Kidney (tissue), 14 donors: ENCODE results near the gene IGSF9. TPM values are rescaled to one million over a fixed set of nuclear protein-coding genes. Genes with fewer than 3 reads are reported as not detected.

Experiments
- DNase-seq, 5 donors: peaks; one replicate each; pipeline ENCODE4 v3.0.0-alpha.2; 2013 to 2020
- FAIRE-seq: peaks from 2 replicates; lab custom pipeline; 2012; peaks lifted over from hg19 to GRCh38; lab: Jason Lieb, UNC
- H3K27ac ChIP-seq, 2 donors: one replicate each; pipeline ENCODE4 v1.7.0; 2013; ENCODE audit warnings: low read depth in 2 of 2, low read length in 2 of 2, inconsistent platforms in 1 of 2
- H3K27me3 ChIP-seq: one replicate; pipeline ENCODE4 v1.7.1; 2013; ENCODE audit warnings: low read length, inconsistent platforms; ENCODE audit not compliant: control insufficient read depth, insufficient read depth
- H3K36me3 ChIP-seq, 3 donors: one replicate each; pipeline versions ENCODE4 v1.7.0 to v1.7.1; 2013; ENCODE audit warnings: low read length in 3 of 3, control low read depth in 1 of 3, inconsistent platforms in 1 of 3; ENCODE audit not compliant: insufficient read depth in 3 of 3, control insufficient read depth in 2 of 3
- H3K4me1 ChIP-seq, 3 donors: one replicate each; pipeline versions ENCODE4 v1.7.0 to v1.7.1; 2013; ENCODE audit warnings: low read length in 3 of 3, inconsistent platforms in 1 of 3, low read depth in 1 of 3; ENCODE audit not compliant: control insufficient read depth in 2 of 3, insufficient read depth in 2 of 3
- H3K4me3 ChIP-seq, 3 donors: one replicate each; pipeline versions ENCODE4 v1.7.0 to v1.8.1; 2013; ENCODE audit warnings: low read length in 3 of 3, control low read depth in 1 of 3, inconsistent platforms in 1 of 3
- H3K9ac ChIP-seq, 3 donors: one replicate each; pipeline versions ENCODE4 v1.7.0 to v1.7.1; 2013; ENCODE audit warnings: low read length in 3 of 3, control low read depth in 1 of 3, inconsistent platforms in 1 of 3
- H3K9me3 ChIP-seq, 3 donors: one replicate each; pipeline versions ENCODE4 v1.7.0 to v1.7.1; 2013; ENCODE audit warnings: low read length in 3 of 3, control low read depth in 1 of 3, inconsistent platforms in 1 of 3; ENCODE audit not compliant: control insufficient read depth in 2 of 3, insufficient read depth in 1 of 3
- intact Hi-C: fragments of 100-400 bp; cut with DNase I; formaldehyde crosslinking; loops from one replicate; pipeline ENCODE4 v1.11.1; 2022
- polyA plus RNA-seq: library from polyadenylated mRNA; stranded (reverse); fragments of 350-450 nt; fragmentation: Illumina TruSeq; extraction: RNeasy Lipid Tissue Mini Kit (QIAGEN cat#74804); gene quantifications from one replicate; pipeline ENCODE4 v1.2.3, GENCODE V29; 2014; ENCODE audit warnings: low read depth, low replicate concordance; ENCODE audit not compliant: insufficient read depth
- total RNA-seq: library from RNA; stranded (reverse); fragmentation: NEBNext Ultra II Directional; extraction: Animal tissue kit (Norgen Biotek cat#: 25700); gene quantifications from one replicate; pipeline ENCODE4 v1.2.1, GENCODE V29; 2021
- TF ChIP-seq, protein P1 (sequence below): IDR thresholded peaks from 3 replicates; pipeline ENCODE4 v1.5.1; 2012; ENCODE audit warnings: mild to moderate bottlenecking, moderate library complexity, borderline replicate concordance; ENCODE audit not compliant: insufficient read depth; ENCODE audit errors: extremely low read depth
- donor health status: control.
- donor health status: control.
- donor health status: control.
- donor health status: control.
- donor health status: control.
- donor health status: DM: yes; HTN: yes; CAD: no.
- donor health status: Normal renal cell carcinoma (clear cell type).

The IGSF9 gene
- total and polyA plus RNA-seq, 2 donors from 2014 or later, result 0.88 to 1.3 TPM

DNA sequence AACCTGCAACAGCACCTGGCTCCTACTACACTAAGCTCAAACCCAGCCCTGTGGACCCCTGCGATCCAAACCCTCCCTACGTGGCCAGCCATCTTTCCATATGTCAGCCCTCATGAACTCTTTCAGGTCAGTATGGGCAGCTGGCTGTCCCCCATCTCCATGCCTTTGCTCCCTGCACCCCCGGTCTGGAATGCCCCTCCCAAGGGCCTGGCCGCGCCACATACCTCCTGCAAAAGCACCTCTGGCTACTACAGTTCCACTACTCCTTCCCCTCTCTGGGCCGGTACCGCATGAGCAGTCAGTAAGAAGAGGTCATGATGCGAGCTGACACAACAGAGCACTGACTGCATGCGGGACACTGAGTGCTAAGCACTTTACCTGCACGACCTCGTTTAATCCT is 10.1 kb downstream of the IGSF9 start:
- H3K4me1 ChIP-seq, result peaks cover 0 to 4% (median 0%) of the 10 kb centered on the region in 3 donors
- TF ChIP-seq, protein P1, sequence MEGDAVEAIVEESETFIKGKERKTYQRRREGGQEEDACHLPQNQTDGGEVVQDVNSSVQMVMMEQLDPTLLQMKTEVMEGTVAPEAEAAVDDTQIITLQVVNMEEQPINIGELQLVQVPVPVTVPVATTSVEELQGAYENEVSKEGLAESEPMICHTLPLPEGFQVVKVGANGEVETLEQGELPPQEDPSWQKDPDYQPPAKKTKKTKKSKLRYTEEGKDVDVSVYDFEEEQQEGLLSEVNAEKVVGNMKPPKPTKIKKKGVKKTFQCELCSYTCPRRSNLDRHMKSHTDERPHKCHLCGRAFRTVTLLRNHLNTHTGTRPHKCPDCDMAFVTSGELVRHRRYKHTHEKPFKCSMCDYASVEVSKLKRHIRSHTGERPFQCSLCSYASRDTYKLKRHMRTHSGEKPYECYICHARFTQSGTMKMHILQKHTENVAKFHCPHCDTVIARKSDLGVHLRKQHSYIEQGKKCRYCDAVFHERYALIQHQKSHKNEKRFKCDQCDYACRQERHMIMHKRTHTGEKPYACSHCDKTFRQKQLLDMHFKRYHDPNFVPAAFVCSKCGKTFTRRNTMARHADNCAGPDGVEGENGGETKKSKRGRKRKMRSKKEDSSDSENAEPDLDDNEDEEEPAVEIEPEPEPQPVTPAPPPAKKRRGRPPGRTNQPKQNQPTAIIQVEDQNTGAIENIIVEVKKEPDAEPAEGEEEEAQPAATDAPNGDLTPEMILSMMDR, result no peak
- FAIRE-seq (no peak), DNase-seq (no peak)
- no peak overlapping the region for H3K9ac ChIP-seq
- H3K4me3 ChIP-seq, result no peak overlapping the region
- H3K27ac ChIP-seq, result no peak overlapping the region
- no peaks in the 10 kb centered on the region for H3K9me3 ChIP-seq
- H3K27me3 ChIP-seq, result no peaks in the 10 kb centered on the region
- intact Hi-C loops, result loop anchor here (5.0 kb wide), 1 partner anchor 72 kb away; no protein-coding TSS in a partner anchor
- no peaks in the 10 kb centered on the region for H3K36me3 ChIP-seq

DNA sequence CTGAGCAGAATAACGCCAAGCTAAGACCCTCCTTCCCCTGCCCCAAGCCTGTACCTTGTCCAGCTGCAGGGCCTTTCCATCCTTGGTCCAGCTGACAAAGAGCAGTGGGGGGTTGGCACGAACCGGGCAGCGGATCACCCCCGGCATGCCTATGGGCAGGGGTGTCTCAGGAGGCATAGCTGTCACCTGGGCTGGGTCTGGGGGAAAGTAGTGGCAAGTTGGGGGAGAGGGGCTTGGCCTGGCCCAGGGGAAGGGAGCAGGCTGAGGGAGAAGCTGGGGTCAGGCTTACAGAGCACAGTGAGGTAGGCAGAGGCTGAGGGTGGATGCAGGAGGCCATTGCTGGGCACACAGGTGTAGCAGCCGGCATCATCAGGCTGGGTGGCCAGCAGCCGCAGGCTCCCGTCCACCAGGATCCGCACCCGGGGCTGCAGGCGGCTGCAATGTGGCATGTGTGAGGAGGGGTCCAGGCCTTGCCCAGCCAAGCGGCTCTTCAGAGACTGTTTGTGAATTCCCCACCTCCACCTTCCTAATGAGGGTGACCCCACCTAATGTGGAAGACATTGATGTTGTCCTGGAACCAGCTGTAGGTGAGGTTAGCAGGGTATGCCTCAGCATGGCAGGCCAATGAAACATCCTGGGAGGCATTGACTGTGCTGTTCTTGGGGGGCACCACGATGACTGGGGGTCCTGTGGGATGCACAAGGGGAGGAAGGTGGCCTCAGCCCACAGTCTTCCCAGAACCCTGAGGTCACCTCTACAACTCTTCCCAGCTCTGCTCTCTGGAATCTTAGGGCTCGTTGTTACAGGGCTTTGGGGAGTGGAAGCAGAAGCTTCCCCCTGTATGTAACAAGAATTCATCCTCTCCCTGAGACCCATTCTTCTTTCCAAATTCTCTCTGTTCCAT is 11.0 kb downstream of the IGSF9 start:
- Histone ChIP-seq H3K9ac (no peak overlapping the region), H3K4me3 (no peak overlapping the region), H3K4me1 (peaks cover 0 to 4% (median 0%) of the 10 kb centered on the region in 3 donors), H3K27me3 (no peaks in the 10 kb centered on the region), H3K36me3 (no peaks in the 10 kb centered on the region), H3K9me3 (no peaks in the 10 kb centered on the region), H3K27ac (no peak overlapping the region)
- FAIRE-seq, result no peak
- peak in 1 of 5 donors; percentile 51 for DNase-seq
- intact Hi-C loops, result loop anchor here (5.0 kb wide), 1 partner anchor 73 kb away; no protein-coding TSS in a partner anchor
- TF ChIP-seq, protein P1, result no peak

DNA sequence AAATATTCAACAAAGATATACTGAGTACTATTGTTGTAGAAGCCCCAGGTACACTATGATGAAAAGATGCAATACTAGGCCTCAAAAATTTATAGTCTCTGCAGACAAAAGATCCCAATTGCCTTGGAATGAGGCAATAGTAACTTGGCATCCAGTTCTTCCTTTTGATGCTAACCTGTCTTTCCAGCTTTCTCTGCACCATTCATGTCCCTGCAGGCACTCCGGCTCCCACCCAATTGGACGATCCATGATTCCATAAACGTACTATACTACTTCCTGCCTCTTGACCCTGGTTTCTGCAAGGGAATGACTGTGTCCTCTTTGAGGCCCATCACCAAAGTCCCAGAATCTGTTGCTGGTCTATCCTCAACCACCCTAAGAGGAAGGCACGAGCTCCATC is 12.1 kb downstream of the IGSF9 start:
- Histone ChIP-seq H3K9ac (no peak overlapping the region), H3K27me3 (no peaks in the 10 kb centered on the region), H3K9me3 (no peaks in the 10 kb centered on the region), H3K27ac (no peak overlapping the region), H3K4me1 (peaks cover 0 to 4% (median 0%) of the 10 kb centered on the region in 3 donors), H3K36me3 (no peaks in the 10 kb centered on the region), H3K4me3 (no peak overlapping the region)
- intact Hi-C loops, result no loop called here
- TF ChIP-seq, protein P1, result no peak
- DNase-seq (no peak), FAIRE-seq (no peak)
